GM12891 (cell line): ENCODE measurements around the gene TMEM131.

Source experiments
- DNase-seq: peaks from one replicate; pipeline ENCODE4 v3.0.0; 2011; ENCODE audit warnings: low spot score; ENCODE audit not compliant: insufficient read length
- FAIRE-seq: peaks from 2 replicates; lab custom pipeline; 2011; peaks lifted over from hg19 to GRCh38; lab: Jason Lieb, UNC
- PAX5 ChIP-seq: IDR thresholded peaks from 2 replicates; pipeline ENCODE4 v1.6.1; 2011; ENCODE audit warnings: low read length, moderate library complexity, mild to moderate bottlenecking; ENCODE audit not compliant: insufficient read depth, severe bottlenecking
- POLR2A ChIP-seq: IDR thresholded peaks from 2 replicates; pipeline ENCODE4 v1.6.1; 2011; ENCODE audit warnings: low read depth, low read length, control low read depth
- POLR2AphosphoS5 ChIP-seq: IDR thresholded peaks from 2 replicates; pipeline ENCODE4 v1.6.1; 2011; ENCODE audit warnings: low read depth, low read length, control low read depth
- POU2F2 ChIP-seq: IDR thresholded peaks from 2 replicates; pipeline ENCODE4 v1.6.1; 2011; ENCODE audit warnings: low read depth, mild to moderate bottlenecking, control low read depth, low read length, moderate library complexity
- SPI1 ChIP-seq: IDR thresholded peaks from 2 replicates; pipeline ENCODE4 v1.6.1; 2011; ENCODE audit warnings: low read depth, low read length, control low read depth
- TAF1 ChIP-seq: IDR thresholded peaks from 2 replicates; pipeline ENCODE4 v1.6.1; 2011; ENCODE audit warnings: low read depth, low read length, control low read depth

TMEM131 gene

DNA sequence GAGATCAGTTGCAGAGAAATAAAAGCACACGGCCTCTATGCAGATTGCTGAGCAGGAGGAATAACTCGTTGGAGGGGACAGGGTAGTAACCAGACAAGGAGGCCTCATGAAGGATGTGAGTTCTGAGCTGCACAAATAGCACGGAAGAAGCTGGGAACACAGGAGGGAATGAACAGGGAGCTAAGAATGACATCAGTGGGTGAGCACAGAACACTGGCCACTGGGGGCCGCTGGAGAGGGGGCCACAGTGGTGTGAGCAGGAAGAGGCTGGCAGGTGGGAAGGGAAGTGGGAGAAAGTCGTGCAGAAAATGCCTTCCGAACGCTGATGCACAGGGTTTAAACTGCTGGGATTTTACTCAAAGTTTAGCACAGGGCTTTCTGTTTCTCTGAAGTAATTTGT lies 221.3 kb downstream of the TMEM131 start:
- DNase-seq (no peak), FAIRE-seq (no peak)
- TF ChIP-seq SPI1 (no peak; the same call in 1 of the 2 replicates), POLR2A (no peak), POU2F2 (no peak), PAX5 (no peak), POLR2AphosphoS5 (no peak), TAF1 (no peak)

DNA sequence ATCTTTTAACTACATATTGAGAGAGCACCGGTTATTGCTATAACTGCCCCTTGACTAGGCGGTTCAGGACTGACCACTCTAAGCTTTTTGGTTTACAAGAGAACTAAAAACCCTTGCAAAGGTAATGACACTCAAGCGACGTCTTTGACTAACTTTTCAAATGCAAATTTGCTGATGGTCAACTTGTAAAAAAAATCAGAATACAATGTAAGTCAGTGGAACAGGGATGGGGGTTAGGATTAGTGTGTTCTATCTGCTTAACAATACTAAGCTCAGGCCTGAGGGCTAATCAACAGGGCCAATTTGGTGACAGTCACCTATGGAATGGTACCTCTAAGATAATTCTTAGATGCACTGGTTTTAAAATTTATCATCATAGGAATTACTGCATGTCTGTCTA lies 225.3 kb downstream of the TMEM131 start:
- DNase-seq, result no peak
- FAIRE-seq, result no peak
- TF ChIP-seq TAF1 (no peak), SPI1 (no peak), POLR2AphosphoS5 (no peak), PAX5 (no peak), POLR2A (no peak), POU2F2 (no peak)

- FAIRE-seq, result no peak
- DNase-seq, result no peak
- TF ChIP-seq POLR2AphosphoS5, result no peak
- no peak for TF ChIP-seq TAF1
- no peak for TF ChIP-seq SPI1
- no peak for TF ChIP-seq POLR2A
- TF ChIP-seq POU2F2, result no peak
- TF ChIP-seq PAX5, result no peak
Measured at GRCh38 chr2:97769711-97770110, 226.0 kb downstream of the TMEM131 start.

DNA sequence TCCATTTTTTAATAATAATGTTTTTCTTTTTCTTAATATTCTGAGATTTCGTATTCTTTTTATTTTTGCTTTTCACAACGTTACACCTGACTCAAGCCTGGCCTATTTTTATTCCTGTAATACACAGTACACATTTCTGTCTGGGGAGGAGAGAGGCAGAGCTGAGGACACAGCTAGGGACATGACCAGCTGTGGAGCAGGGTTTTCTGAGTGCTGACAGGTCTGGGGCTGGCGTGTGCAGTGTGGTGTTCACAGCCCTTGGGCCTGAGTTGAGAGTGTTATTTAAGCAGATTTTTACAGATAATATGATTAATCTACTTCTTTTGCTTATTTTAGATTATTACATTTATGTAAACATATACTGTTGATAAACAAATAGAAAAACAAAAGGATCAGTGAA lies 226.4 kb downstream of the TMEM131 start:
- TF ChIP-seq TAF1 (no peak), POLR2AphosphoS5 (no peak), PAX5 (no peak), POLR2A (no peak), SPI1 (no peak), POU2F2 (no peak)
- DNase-seq, result no peak
- no peak for FAIRE-seq

- FAIRE-seq (no peak), DNase-seq (no peak)
- TF ChIP-seq POLR2A, result no peak
- no peak for TF ChIP-seq POLR2AphosphoS5
Measured at GRCh38 chr2:97766567-97766966, 229.2 kb downstream of the TMEM131 start.

GRCh38 chr2:97765933-97766332 lies 229.8 kb downstream of the TMEM131 start:
- FAIRE-seq (no peak), DNase-seq (no peak)
- TF ChIP-seq TAF1, result no peak
- no peak for TF ChIP-seq POLR2AphosphoS5
- TF ChIP-seq SPI1, result no peak
- TF ChIP-seq POU2F2, result no peak
- TF ChIP-seq POLR2A, result no peak
- TF ChIP-seq PAX5, result no peak

GRCh38 chr2:97764559-97765263 lies 231.0 kb downstream of the TMEM131 start:
- no peak for TF ChIP-seq POLR2AphosphoS5
- TF ChIP-seq PAX5, result no peak
- no peak for TF ChIP-seq POU2F2
- TF ChIP-seq POLR2A, result no peak
- TF ChIP-seq TAF1, result no peak
- no peak for TF ChIP-seq SPI1
- FAIRE-seq (no peak), DNase-seq (no peak)

DNA sequence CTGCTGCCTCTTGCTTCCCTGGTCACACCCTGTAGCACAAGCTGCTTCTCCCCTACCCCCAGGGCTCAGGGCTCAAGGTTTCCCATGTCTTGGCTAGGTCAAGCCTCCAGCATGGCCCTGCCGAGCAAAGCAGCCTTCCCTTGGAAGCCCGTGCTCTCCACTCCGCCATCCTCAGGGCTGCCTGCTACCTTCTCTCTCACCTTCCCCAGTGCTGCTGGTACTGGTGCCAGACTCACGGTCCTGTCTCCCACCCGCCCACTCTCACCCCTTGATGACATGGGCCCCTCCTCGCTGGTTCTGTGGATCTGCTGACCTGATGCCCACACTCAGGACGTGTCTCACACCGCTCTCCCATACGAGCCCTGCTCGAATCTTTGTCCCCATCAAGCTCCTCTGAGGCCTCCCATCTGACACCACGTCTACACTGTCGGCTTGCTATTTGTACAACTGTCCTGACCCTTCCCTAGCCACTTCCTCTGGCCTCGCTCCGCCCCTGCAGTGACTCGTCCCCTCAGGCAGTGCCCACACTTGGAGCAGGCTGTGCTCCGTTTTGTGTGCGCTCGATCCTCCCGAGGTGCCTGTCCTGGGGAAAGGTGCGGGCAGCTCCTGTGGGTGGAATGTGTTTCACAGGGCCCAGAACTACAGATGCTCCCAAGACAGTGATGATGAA lies 232.4 kb downstream of the TMEM131 start:
- FAIRE-seq (no peak), DNase-seq (no peak)
- TF ChIP-seq POLR2AphosphoS5 (no peak), SPI1 (no peak), TAF1 (no peak), POU2F2 (no peak), POLR2A (no peak), PAX5 (no peak)

- no peak for DNase-seq
- FAIRE-seq, result no peak
- TF ChIP-seq PAX5 (no peak), POLR2A (no peak), POLR2AphosphoS5 (no peak), SPI1 (no peak), POU2F2 (no peak), TAF1 (no peak)
Measured at GRCh38 chr2:97761192-97761591, 234.6 kb downstream of the TMEM131 start.
